ENCODE data around the gene CDAN1.

Gene CDAN1

DNA sequence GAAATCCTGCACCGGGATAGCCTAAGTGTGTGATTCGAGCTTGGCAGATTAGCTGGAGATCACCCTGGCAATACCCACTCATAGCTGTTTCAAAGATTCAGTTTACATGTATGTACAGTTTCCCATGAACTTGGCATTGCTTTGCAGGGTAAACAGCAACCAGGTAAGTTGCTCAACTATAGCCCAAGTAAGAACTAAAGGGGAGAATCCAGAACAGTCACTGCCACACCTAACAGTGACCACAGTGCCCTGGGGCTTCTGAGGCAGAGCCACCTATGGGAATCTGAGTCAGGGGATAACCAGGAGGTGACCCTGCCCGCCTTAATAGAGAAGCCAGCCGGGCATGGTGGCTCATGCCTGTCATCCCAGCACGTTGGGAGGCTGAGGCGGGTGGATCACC is 15.9 kb downstream of the CDAN1 start:
- TF ChIP-seq CTCF (conservative IDR thresholded peaks at IDR 0.05) (no peak), ZFX (IDR thresholded peaks at IDR 0.05) (no peak)
- H3K27ac ChIP-seq: no peak overlapping the region

DNA sequence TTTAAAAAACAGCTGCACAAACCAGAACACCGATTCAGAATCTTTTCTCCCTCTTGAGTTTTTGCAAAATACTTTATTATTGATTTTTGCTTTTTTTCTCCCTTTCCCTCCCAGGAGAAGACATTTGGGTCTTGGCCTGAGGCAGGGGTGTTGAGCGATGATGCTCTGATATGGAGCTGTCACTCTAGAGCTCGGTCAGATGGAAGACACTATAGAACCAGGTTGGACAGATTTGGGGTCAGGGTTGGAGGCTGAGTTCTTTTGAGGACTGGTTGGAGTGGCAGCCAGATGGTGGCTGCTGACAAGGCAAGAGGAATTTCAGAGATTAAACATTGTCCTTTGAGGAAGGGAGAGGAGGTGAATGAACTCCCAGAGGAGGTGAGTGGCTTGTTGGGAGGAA is 16.9 kb downstream of the CDAN1 start:
- no peak for TF ChIP-seq CTCF (conservative IDR thresholded peaks at IDR 0.05)
- TF ChIP-seq ZFX (IDR thresholded peaks at IDR 0.05): no peak
- H3K27ac ChIP-seq: no peak overlapping the region

- TF ChIP-seq CTCF (conservative IDR thresholded peaks at IDR 0.05) (no peak), ZFX (IDR thresholded peaks at IDR 0.05) (no peak)
- no peak overlapping the region for H3K27ac ChIP-seq
Measured at GRCh38 chr15:42719043-42719442, 17.9 kb downstream of the CDAN1 start.

DNA sequence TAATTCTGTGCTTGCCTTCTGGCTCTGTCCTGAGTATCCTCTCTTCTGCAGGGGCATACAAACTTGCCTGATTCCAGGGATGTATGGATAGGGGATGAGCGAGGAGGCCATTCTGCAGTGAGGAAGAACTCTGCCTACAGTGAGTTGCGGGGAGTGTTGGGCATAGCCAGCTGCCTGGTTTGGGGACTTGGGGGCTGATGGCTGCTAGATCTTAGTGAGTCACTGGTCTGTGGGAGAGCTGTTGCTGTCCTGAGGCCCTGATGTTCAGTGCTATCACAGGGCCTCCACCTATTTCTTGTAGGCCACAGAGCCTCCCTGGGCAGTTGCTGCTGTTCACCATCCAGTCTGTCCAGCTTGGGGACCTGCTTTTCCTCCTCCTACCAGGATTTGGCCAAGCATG is 20.3 kb downstream of the CDAN1 start:
- TF ChIP-seq ZFX (IDR thresholded peaks at IDR 0.05) (no peak), CTCF (conservative IDR thresholded peaks at IDR 0.05) (no peak)
- no peak overlapping the region for H3K27ac ChIP-seq

GRCh38 chr15:42716125-42716524 is 20.8 kb downstream of the CDAN1 start:
- no peak overlapping the region for H3K27ac ChIP-seq
- TF ChIP-seq CTCF (conservative IDR thresholded peaks at IDR 0.05) (no peak), ZFX (IDR thresholded peaks at IDR 0.05) (no peak)

GRCh38 chr15:42712584-42712983 is 24.3 kb downstream of the CDAN1 start:
- no peak overlapping the region for H3K27ac ChIP-seq
- no peak for TF ChIP-seq ZFX (IDR thresholded peaks at IDR 0.05)
- TF ChIP-seq CTCF (conservative IDR thresholded peaks at IDR 0.05): no peak

DNA sequence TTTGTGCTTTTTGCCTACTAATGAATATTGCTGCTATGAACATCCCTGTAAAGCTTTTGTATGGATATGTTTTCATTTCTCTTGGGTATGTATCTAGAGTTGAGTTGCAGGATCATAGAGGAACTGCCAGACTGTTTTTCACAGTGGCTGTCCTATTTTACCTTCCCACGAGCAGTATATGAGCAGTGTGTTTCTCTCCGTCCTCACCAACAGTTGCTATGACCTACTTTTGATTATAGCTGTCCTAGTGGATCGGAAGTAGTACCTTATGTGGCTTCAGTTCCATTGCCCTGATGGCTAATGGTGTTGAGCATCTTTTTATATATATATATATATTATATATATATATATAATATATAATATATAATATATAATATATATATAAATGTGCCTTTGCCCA is 25.2 kb downstream of the CDAN1 start:
- no peak for TF ChIP-seq CTCF (conservative IDR thresholded peaks at IDR 0.05)
- TF ChIP-seq ZFX (IDR thresholded peaks at IDR 0.05): no peak
- H3K27ac ChIP-seq: no peak overlapping the region
